Neural cell (in vitro differentiated cells): ENCODE results near the gene TTLL12. TPM values are rescaled to one million over a fixed set of nuclear protein-coding genes. Genes with fewer than 3 reads are reported as not detected.

Source experiments
- H2AFZ ChIP-seq: fragments of 200-600, 300-800 bp; sonication (generic), shearing (Covaris generic); 2 replicates; pipeline ENCODE4 v1.6.0; 2014; ENCODE audit warnings: low read depth, mild to moderate bottlenecking, antibody characterized with exemption, low read length, moderate library complexity
- H3F3A ChIP-seq: fragments of 200-600 bp; shearing (Covaris generic); 2 replicates; pipeline ENCODE4 v1.6.1; 2016; ENCODE audit warnings: mild to moderate bottlenecking, moderate library complexity, mixed read lengths, antibody characterized with exemption, low read length; ENCODE audit not compliant: insufficient read depth, poor library complexity, severe bottlenecking
- H3K27ac ChIP-seq: fragments of 200-600, 300-800 bp; sonication (generic), shearing (Covaris generic); 2 replicates; pipeline ENCODE4 v1.5.1; 2014; ENCODE audit warnings: mild to moderate bottlenecking, low read length, moderate library complexity
- H3K27me3 ChIP-seq: fragments of 300-800, 200-600 bp; sonication (generic), shearing (Covaris generic); 2 replicates; pipeline ENCODE4 v1.6.0; 2014; ENCODE audit warnings: mild to moderate bottlenecking, low read depth, low read length, moderate library complexity; ENCODE audit not compliant: insufficient read depth
- H3K36me3 ChIP-seq: fragments of 300-800, 200-600 bp; sonication (generic), shearing (Covaris generic); 2 replicates; pipeline ENCODE4 v1.5.1; 2014; ENCODE audit warnings: mild to moderate bottlenecking, antibody characterized with exemption, low read length, moderate library complexity; ENCODE audit not compliant: insufficient read depth
- H3K4me2 ChIP-seq: fragments of 300-800, 200-600 bp; sonication (generic), shearing (Covaris generic); 2 replicates; pipeline ENCODE4 v1.6.0; 2014; ENCODE audit warnings: mild to moderate bottlenecking, low read length
- H3K4me3 ChIP-seq: fragments of 300-800, 200-600 bp; sonication (generic), shearing (Covaris generic); 2 replicates; pipeline ENCODE4 v1.5.1; 2014; ENCODE audit warnings: mild to moderate bottlenecking, low read length, moderate library complexity
- H3K79me2 ChIP-seq: fragments of 200-600 bp; shearing (Covaris generic); replicated peaks from 2 replicates; pipeline ENCODE4 v1.6.0; 2014; ENCODE audit warnings: mild to moderate bottlenecking, low read length, moderate library complexity; ENCODE audit not compliant: insufficient read depth
- H3K9ac ChIP-seq: fragments of 300-800, 200-600 bp; sonication (generic), shearing (Covaris generic); 2 replicates; pipeline ENCODE4 v1.6.1; 2016; ENCODE audit warnings: mild to moderate bottlenecking, low read length, mixed read lengths
- H3K9me2 ChIP-seq: fragments of 200-600 bp; shearing (Covaris generic); 2 replicates; pipeline ENCODE4 v1.6.1; 2016; ENCODE audit warnings: mild to moderate bottlenecking, low read length, mixed read lengths; ENCODE audit not compliant: insufficient read depth
- H3K9me3 ChIP-seq: fragments of 200-600, 300-800 bp; sonication (generic), shearing (Covaris generic); 2 replicates; pipeline ENCODE4 v1.6.1; 2016; ENCODE audit warnings: mild to moderate bottlenecking, mixed run types, low read length, moderate library complexity, mixed read lengths
- H4K20me1 ChIP-seq: fragments of 200-600 bp; shearing (Covaris generic); 2 replicates; pipeline ENCODE4 v1.6.1; 2016; ENCODE audit warnings: mild to moderate bottlenecking, mixed run types; ENCODE audit not compliant: insufficient read depth
- EP300 ChIP-seq: fragments of 450-650 bp; conservative IDR thresholded peaks from 2 replicates; pipeline ENCODE4 v1.6.1; 2014; ENCODE audit warnings: antibody characterized with exemption, mild to moderate bottlenecking, moderate library complexity; ENCODE audit not compliant: poor library complexity, severe bottlenecking
- EZH2 ChIP-seq: fragments of 200-600, 300-800 bp; shearing (Covaris generic), sonication (generic); IDR thresholded peaks from 2 replicates; pipeline ENCODE4 v1.6.1; 2014; ENCODE audit warnings: antibody characterized with exemption, low read length, borderline replicate concordance, mild to moderate bottlenecking; ENCODE audit not compliant: insufficient read depth, poor library complexity, severe bottlenecking
- MXI1 ChIP-seq: fragments of 450-650 bp; conservative IDR thresholded peaks from 2 replicates; pipeline ENCODE4 v1.6.1; 2014; ENCODE audit warnings: antibody characterized with exemption, mild to moderate bottlenecking; ENCODE audit not compliant: poor library complexity, severe bottlenecking
- POLR2AphosphoS5 ChIP-seq: IDR thresholded peaks from 2 replicates; pipeline ENCODE4 v1.6.1; 2012
- RAD21 ChIP-seq: fragments of 450-650 bp; conservative IDR thresholded peaks from 2 replicates; pipeline ENCODE4 v1.6.1; 2014; ENCODE audit warnings: antibody characterized with exemption, mild to moderate bottlenecking, moderate library complexity
- SMC3 ChIP-seq: fragments of 450-650 bp; conservative IDR thresholded peaks from 2 replicates; pipeline ENCODE4 v1.6.1; 2014; ENCODE audit warnings: antibody characterized with exemption, mild to moderate bottlenecking, moderate library complexity; ENCODE audit not compliant: poor library complexity
- TAF1 ChIP-seq: IDR thresholded peaks from 2 replicates; pipeline ENCODE4 v1.6.1; 2012; ENCODE audit warnings: low read depth
- polyA plus RNA-seq: library from polyadenylated mRNA; depleted of rRNA; stranded (reverse); fragments of >200 nt; gene quantifications from 2 replicates; pipeline ENCODE4 v1.2.3, GENCODE V29; 2014
- TF ChIP-seq, protein P1 (sequence below): IDR thresholded peaks from 2 replicates; pipeline ENCODE4 v1.6.1; 2012; ENCODE audit warnings: borderline replicate concordance
- TF ChIP-seq, protein P2 (sequence below): fragments of 450-650 bp; IDR thresholded peaks from 2 replicates; pipeline ENCODE4 v1.5.1; 2014; ENCODE audit warnings: antibody characterized with exemption, mild to moderate bottlenecking, moderate library complexity; ENCODE audit not compliant: poor library complexity, severe bottlenecking

TTLL12 gene
- polyA plus RNA-seq, 1 donor from 2014 or later, result 22.2 TPM

DNA sequence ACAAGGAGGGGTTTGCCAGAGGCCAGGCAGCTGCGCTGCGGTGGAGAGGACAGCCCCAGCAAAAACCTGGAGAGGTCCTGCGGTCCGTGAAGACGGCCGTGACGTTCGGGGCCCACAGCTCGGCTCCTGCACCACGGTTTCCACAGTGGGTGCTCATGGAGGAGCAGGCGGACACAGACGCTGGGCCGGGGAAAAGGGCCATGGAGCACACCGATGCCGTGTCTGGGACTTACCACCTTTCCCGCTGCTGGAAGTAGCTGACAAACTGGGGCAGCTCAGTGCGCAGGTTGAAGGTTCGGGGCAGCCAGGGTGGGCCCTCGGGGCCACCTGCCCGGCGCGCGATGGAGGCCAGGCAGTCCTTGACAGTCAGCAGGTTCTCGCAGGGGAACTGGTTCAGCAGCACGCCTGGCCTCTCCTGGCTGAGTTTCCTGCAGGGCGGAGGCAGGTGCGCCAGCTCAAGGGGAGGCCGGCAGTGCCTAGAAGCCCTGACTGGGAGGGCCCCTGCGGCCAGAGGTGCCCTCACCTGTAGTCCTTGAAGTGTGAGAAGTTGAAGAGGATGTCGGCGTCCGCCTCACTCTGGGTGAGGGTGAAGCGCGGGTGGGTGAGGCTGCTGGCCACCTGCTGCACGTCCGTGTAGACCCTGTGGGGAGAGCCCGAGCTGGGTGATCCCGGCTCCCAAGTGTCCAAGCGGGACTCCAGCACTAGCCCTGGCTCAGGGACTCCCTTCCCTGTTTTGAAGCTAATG, 12.8 kb downstream of the TTLL12 start:
- no peaks in the 10 kb centered on the region for H3K36me3 ChIP-seq

DNA sequence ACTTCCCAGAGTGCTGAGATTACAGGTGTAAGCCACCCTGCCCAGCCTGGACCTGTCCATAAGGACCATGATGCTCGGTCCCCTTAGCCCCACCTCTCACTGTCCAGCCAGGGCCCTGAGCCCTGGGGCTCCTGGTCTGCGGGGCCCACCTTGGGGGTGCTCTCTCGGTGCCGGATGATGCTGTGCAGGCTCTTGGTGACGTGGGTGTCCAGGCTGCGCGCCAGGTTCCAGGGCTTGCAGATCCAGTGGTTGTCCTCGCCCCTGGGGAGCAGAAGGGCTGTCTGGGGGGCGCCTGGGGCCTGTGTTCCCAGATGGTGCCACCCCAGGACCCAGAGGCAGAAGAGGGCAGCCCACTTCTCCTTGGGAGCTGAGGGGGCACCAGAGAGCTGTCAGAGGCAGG, 13.4 kb downstream of the TTLL12 start:
- H3K4me3 ChIP-seq, result no peak overlapping the region
- H3K27me3 ChIP-seq, result no peaks in the 10 kb centered on the region
- H3K4me2 ChIP-seq, result no peak overlapping the region
- H3K36me3 ChIP-seq, result no peaks in the 10 kb centered on the region
- no peaks in the 10 kb centered on the region for H3K9me3 ChIP-seq
- TF ChIP-seq EZH2 (no peak), MXI1 (no peak), SMC3 (no peak), POLR2AphosphoS5 (no peak), RAD21 (no peak), TAF1 (no peak), EP300 (no peak)
- TF ChIP-seq, protein P1, sequence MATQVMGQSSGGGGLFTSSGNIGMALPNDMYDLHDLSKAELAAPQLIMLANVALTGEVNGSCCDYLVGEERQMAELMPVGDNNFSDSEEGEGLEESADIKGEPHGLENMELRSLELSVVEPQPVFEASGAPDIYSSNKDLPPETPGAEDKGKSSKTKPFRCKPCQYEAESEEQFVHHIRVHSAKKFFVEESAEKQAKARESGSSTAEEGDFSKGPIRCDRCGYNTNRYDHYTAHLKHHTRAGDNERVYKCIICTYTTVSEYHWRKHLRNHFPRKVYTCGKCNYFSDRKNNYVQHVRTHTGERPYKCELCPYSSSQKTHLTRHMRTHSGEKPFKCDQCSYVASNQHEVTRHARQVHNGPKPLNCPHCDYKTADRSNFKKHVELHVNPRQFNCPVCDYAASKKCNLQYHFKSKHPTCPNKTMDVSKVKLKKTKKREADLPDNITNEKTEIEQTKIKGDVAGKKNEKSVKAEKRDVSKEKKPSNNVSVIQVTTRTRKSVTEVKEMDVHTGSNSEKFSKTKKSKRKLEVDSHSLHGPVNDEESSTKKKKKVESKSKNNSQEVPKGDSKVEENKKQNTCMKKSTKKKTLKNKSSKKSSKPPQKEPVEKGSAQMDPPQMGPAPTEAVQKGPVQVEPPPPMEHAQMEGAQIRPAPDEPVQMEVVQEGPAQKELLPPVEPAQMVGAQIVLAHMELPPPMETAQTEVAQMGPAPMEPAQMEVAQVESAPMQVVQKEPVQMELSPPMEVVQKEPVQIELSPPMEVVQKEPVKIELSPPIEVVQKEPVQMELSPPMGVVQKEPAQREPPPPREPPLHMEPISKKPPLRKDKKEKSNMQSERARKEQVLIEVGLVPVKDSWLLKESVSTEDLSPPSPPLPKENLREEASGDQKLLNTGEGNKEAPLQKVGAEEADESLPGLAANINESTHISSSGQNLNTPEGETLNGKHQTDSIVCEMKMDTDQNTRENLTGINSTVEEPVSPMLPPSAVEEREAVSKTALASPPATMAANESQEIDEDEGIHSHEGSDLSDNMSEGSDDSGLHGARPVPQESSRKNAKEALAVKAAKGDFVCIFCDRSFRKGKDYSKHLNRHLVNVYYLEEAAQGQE, result no peak
- TF ChIP-seq, protein P2, sequence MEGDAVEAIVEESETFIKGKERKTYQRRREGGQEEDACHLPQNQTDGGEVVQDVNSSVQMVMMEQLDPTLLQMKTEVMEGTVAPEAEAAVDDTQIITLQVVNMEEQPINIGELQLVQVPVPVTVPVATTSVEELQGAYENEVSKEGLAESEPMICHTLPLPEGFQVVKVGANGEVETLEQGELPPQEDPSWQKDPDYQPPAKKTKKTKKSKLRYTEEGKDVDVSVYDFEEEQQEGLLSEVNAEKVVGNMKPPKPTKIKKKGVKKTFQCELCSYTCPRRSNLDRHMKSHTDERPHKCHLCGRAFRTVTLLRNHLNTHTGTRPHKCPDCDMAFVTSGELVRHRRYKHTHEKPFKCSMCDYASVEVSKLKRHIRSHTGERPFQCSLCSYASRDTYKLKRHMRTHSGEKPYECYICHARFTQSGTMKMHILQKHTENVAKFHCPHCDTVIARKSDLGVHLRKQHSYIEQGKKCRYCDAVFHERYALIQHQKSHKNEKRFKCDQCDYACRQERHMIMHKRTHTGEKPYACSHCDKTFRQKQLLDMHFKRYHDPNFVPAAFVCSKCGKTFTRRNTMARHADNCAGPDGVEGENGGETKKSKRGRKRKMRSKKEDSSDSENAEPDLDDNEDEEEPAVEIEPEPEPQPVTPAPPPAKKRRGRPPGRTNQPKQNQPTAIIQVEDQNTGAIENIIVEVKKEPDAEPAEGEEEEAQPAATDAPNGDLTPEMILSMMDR, result no peak
- no peak overlapping the region for H3K9ac ChIP-seq
- H2AFZ ChIP-seq, result no peak overlapping the region
- no peaks in the 10 kb centered on the region for H3F3A ChIP-seq
- no peaks in the 10 kb centered on the region for H3K79me2 ChIP-seq
- H3K27ac ChIP-seq, result no peak overlapping the region
- no peaks in the 10 kb centered on the region for H3K9me2 ChIP-seq
- no peaks in the 10 kb centered on the region for H4K20me1 ChIP-seq

More for the DNA sequence above, 12.8 kb downstream of the TTLL12 start:
- no peaks in the 10 kb centered on the region for H3F3A ChIP-seq
- no peaks in the 10 kb centered on the region for H3K27me3 ChIP-seq
- TF ChIP-seq EP300 (no peak), RAD21 (no peak), TAF1 (no peak), EZH2 (no peak), MXI1 (no peak), POLR2AphosphoS5 (no peak), SMC3 (no peak)
- TF ChIP-seq, protein P2, result no peak
- TF ChIP-seq, protein P1, result no peak
- H3K27ac ChIP-seq, result no peak overlapping the region
- H3K79me2 ChIP-seq, result no peaks in the 10 kb centered on the region
- H3K9ac ChIP-seq, result no peak overlapping the region
- H2AFZ ChIP-seq, result no peak overlapping the region
- H3K4me3 ChIP-seq, result no peak overlapping the region
- no peak overlapping the region for H3K4me2 ChIP-seq
- H3K9me3 ChIP-seq, result no peaks in the 10 kb centered on the region
- no peaks in the 10 kb centered on the region for H3K9me2 ChIP-seq
- no peaks in the 10 kb centered on the region for H4K20me1 ChIP-seq
